Effector CD8-positive, alpha-beta T cell (primary cell): ENCODE data around the gene LEUTX.
"Not testable (repeated sequence)": the region's sequence is repeated elsewhere in the genome, so short reads cannot be mapped to it uniquely, and the experiment has no call there.

ENCODE experiments used
- DNase-seq: peaks from one replicate; lab custom pipeline; 2025; lab: John Stamatoyannopoulos, UW

LEUTX gene

GRCh38 chr19:39780894-39781293, 2.2 kb downstream of the LEUTX start:
- no peak for DNase-seq

- no peak for DNase-seq
These were observed 9.6 kb downstream of the LEUTX start for GRCh38 chr19:39788244-39788643.

- peak; percentile 61 for DNase-seq
These were observed 14.4 kb downstream of the LEUTX start for GRCh38 chr19:39792999-39793546.

- no peak for DNase-seq
These were observed 16.3 kb downstream of the LEUTX start for GRCh38 chr19:39795001-39795400.

- DNase-seq, result no peak
These were observed 17.4 kb downstream of the LEUTX start for GRCh38 chr19:39796000-39796498.

- DNase-seq, result no peak
These were observed 18.4 kb downstream of the LEUTX start for GRCh38 chr19:39797083-39797482.

GRCh38 chr19:39802958-39803357, 24.3 kb downstream of the LEUTX start:
- no peak for DNase-seq

DNA sequence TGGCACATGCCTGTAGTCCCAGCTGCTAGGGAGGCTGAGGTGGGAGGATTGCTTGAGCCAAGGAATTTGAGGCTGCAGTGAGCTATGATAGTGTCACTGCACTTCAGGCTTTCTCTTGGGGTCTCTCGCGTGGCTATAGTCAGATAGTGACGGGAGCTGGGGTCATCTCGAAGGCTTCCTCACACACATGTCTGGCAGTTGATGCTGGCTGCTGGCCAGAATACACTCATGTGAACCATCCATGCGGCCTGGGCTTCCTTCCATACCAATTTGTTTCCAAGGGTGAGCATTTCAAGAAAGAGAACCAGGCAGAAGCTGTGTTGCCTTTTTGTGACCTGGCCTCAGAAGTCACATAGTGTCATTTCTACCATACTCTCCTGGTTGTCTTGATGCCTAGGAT, 26.4 kb downstream of the LEUTX start:
- DNase-seq, result no peak

DNA sequence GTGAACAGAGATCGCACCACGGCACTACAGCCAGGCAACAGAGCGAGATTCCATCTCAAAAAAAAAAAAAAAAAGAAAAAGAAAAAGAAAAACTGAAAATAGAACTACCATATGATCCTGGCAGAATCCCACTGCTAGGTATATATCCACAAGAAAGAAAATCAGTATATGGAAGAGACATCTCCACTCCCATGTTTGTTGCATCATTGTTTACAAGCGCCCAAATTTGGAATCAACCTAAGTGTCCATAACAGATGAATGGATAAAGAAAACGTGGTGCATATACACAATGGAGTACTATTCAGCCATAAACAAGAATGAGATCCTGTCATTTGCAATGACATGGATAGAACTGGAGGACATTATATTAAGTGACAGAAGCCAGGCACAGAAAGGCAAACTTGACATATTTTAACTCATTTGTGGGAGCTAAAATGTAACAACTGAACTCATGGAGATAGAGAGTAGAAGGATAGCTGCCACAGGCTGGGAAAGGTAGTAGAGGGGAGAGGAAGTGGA, 29.3 kb downstream of the LEUTX start:
- no peak for DNase-seq

DNA sequence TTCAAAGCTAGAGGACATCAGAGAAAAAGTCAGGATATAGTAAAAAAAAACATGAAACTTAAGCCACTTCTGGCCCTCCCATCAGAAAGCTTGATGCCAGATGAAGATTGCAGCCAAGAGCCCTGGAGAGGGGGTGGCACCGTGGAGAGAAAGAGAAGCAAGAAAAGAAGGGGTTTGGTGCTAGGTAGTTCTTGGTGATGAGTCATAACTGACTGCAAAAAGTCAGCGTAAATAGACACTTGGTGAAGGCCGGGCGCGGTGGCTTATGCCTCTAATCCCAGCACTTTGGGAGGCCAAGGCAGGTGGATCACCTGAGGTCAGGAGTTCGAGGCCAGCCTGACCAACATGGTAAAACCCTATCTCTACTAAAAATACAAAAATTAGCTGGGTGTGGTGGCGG, 30.0 kb downstream of the LEUTX start:
- not testable (repeated sequence) for DNase-seq

DNA sequence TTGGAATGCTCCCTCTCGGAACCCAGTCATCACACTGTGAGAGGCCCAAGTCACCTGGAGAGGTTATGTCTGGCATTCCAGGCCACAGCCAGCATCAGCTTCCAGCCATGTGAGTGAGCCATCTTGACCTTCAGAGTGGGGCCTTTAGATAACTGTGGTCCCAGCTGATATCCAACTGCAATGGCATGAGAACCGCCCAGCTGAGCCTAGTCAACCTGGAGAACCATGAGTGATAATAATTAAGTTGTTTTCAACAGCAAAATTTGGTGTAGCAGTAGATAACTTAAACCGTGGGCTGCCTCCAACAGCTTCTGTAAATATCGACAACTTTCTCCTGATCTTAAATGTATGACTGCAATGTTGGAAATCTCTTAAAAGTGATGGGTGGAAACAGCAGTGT, 30.7 kb downstream of the LEUTX start:
- DNase-seq, result no peak

DNA sequence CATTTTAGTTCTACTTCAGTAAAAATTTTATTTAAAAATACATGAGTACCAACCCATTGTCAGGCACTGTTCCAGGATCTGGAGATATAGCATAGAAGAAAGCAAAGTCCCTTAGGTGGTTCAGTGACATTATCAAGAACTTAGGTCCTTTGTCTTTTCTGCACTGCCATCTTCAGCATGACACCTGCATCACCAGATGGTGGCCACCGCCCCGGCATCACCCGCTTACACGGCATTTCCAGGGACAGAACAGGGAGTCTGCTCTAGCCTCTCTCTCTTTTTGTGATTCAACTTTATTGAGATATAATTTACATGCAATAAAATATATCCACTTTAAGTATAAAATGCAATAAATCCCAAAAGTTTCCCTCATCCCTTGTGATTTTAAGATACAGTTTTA, 31.8 kb downstream of the LEUTX start:
- DNase-seq, result no peak

- no peak for DNase-seq
These were observed 32.4 kb downstream of the LEUTX start for GRCh38 chr19:39811064-39811463.

GRCh38 chr19:39813264-39813993, 34.8 kb downstream of the LEUTX start:
- no peak for DNase-seq

- DNase-seq, result not testable (repeated sequence)
These were observed 35.5 kb downstream of the LEUTX start for GRCh38 chr19:39814111-39814510.

GRCh38 chr19:39814595-39814994, 35.9 kb downstream of the LEUTX start:
- DNase-seq, result no peak

DNA sequence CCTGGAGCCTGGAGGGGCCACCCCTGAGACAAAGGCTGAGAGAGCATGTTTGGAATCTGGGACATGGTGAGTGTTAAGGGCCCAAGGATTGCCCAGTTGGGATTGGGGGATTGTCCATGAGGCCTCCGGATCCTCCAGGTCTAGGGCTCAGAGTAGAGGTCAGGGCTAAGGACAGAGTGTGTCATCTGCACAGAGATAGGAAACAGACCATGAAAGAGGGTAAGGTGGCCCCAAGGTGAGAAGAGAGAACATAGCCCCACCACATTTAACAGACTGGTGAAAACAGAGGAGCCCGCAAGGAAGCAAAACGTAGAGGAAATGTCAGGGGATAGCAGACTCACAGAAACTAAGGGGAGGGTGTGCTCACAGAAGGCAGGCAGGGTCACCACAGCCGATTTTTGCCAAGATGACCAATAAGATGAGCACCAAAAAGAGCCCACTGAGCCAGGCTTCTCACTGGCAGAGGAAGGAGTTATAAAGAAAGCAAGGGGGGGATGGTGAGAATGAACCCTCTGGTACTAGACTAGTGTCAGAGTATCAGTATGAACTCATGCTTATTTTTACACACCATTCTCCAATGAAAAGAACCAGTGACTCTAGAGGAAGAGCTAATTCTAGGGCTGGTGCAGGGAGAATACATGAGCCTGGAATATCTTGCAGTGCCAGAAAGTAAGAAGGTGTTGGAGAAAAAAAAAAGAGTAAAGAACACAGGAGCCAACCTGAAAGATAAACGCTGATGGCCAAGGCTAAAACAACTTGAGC, 37.8 kb downstream of the LEUTX start:
- DNase-seq, result no peak

- DNase-seq, result no peak
These were observed 39.4 kb downstream of the LEUTX start for GRCh38 chr19:39817888-39818561.

DNA sequence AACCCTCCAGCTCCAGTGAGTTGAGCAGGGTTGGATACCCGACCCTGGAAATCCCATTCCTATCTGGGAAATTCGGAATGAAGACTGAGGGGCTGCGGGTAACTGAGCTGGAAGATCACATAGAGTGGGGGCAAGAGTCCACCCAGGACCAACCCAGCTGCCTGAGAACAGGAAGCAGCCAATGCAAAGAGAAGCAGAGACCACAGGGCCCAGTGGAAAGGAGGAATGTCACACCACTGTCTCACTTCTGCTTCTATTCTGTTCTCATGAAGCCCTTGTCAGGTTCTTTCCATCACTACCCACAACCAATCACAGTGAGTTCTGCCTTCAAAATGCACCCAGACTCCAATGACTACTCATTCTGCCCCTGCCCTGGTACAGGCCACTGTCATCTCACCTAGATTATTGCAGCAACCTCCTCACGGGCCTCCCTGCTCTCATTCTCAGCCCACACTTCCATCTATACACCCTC, 40.0 kb downstream of the LEUTX start:
- DNase-seq, result no peak

GRCh38 chr19:39819786-39820185, 41.1 kb downstream of the LEUTX start:
- no peak for DNase-seq

DNA sequence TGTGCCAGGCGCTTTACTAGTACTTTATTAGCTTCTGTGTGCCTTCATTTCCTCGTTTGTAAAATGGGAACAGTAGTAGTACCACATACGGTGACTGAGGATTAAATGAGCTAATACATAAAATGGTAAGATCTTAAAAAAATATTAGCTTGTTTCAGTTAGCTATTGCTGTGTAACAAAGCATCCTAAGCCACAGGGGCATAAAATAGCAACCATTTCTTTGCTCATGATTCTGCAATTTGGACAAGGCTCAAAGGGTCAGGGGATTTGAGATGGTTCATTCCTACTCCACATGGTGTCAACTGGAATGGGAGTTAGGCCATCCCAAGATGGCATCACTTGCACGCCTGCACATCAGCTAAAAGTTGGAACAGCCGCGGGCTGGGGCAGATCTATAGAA, 42.0 kb downstream of the LEUTX start:
- no peak for DNase-seq

GRCh38 chr19:39823686-39824085, 45.0 kb downstream of the LEUTX start:
- DNase-seq, result no peak
